SK-N-MC (cell line): ENCODE results near the gene NAV3.

Experiments
- EZH2 ChIP-seq: fragments of 200-600 bp; sonication (generic); IDR thresholded peaks from one replicate; pipeline ENCODE4 v1.6.1; 2017; ENCODE audit warnings: antibody characterized with exemption
- FOXP2 ChIP-seq: optimal IDR thresholded peaks from 2 replicates; pipeline ENCODE3; 2011; ENCODE audit warnings: mild to moderate bottlenecking, moderate library complexity; ENCODE audit not compliant: insufficient read depth; ENCODE audit errors: extremely low read length, control extremely low read depth
- POLR2AphosphoS5 ChIP-seq: IDR thresholded peaks from 2 replicates; pipeline ENCODE4 v1.6.1; 2012; ENCODE audit warnings: mild to moderate bottlenecking, low read depth, low read length, borderline replicate concordance

DNA sequence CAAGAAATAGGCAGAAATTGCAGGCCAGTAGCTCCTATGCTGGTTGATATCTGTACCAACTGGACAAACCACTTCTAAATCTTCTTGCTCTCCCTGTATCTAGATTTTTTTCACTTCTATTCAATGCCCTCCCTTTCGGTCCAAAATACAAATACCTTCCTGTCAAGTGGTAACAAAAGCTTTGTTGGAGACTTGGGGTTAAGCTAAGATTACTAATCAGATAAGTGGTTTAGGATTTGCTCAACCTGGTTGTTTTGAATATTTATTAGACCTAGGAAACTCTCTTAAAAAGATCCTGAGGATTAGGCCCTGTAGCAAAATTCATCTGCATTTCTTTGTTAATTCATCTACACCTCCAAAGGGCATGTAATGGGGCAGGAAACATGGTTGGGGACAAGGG is 410.1 kb downstream of the NAV3 start:
- TF ChIP-seq POLR2AphosphoS5: no peak
- no peak for TF ChIP-seq EZH2
- no peak for TF ChIP-seq FOXP2
